ENCODE results near the gene ARHGDIG.

GRCh38 chr16:283033-283805 is 2.8 kb downstream of the ARHGDIG start, which contains the start of gene PDIA2:
- TF ChIP-seq CTCF (IDR thresholded peaks at IDR 0.05; ENCODE audit: low read length) (no peak), EZH2 (optimal IDR thresholded peaks at IDR 0.05; ENCODE audit: low read depth, low read length) (no peak), EZH2phosphoT487 (IDR thresholded peaks at IDR 0.05; ENCODE audit: low read length) (no peak)

Measured in MM.1S (cell line).